SU-DHL-6 (cell line): ENCODE data around the gene PILRB.
"Not testable (repeated sequence)": the region's sequence is repeated elsewhere in the genome, so short reads cannot be mapped to it uniquely, and the experiment has no call there.

ENCODE experiments used
- H2AFZ ChIP-seq: fragments of 200-600 bp; sonication (generic); 2 replicates; pipeline ENCODE4 v1.6.1; 2014; ENCODE audit warnings: low read depth, mild to moderate bottlenecking, moderate library complexity, mixed read lengths, antibody characterized with exemption, low read length; ENCODE audit not compliant: severe bottlenecking
- H3F3A ChIP-seq: fragments of 200-600 bp; shearing (Covaris generic); 2 replicates; pipeline ENCODE4 v1.6.0; 2016; ENCODE audit warnings: antibody characterized with exemption, mild to moderate bottlenecking; ENCODE audit not compliant: insufficient read depth
- H3K27ac ChIP-seq: fragments of 200-600 bp; sonication (generic); 2 replicates; pipeline ENCODE4 v1.5.1; 2016; ENCODE audit warnings: low read depth, mild to moderate bottlenecking, low read length, moderate library complexity, mixed read lengths
- H3K27me3 ChIP-seq: fragments of 200-600 bp; sonication (generic), shearing (Covaris generic); 2 replicates; pipeline ENCODE4 v1.6.0; 2014; ENCODE audit warnings: mild to moderate bottlenecking, low read length
- H3K36me3 ChIP-seq: fragments of 200-600 bp; sonication (generic); 2 replicates; pipeline ENCODE4 v1.6.1; 2014; ENCODE audit warnings: mild to moderate bottlenecking, low read length, mixed read lengths
- H3K4me2 ChIP-seq: fragments of 300-600, 200-600 bp; shearing (Covaris generic), sonication (generic); 2 replicates; pipeline ENCODE4 v1.6.0; 2014; ENCODE audit warnings: low read length, low read depth, mild to moderate bottlenecking; ENCODE audit not compliant: poor library complexity, severe bottlenecking
- H3K4me3 ChIP-seq: fragments of 200-600 bp; sonication (generic); 2 replicates; pipeline ENCODE4 v1.5.1; 2014; ENCODE audit warnings: antibody characterized with exemption, low read length, mild to moderate bottlenecking, mixed read lengths; ENCODE audit not compliant: insufficient read depth, poor library complexity, severe bottlenecking
- H3K79me2 ChIP-seq: fragments of 200-600 bp; sonication (generic); 2 replicates; pipeline ENCODE4 v1.6.1; 2014; ENCODE audit warnings: mild to moderate bottlenecking, low read length, moderate library complexity; ENCODE audit not compliant: insufficient read depth
- H3K9ac ChIP-seq: fragments of 200-600 bp; sonication (generic); 2 replicates; pipeline ENCODE4 v1.7.0; 2014; ENCODE audit warnings: mild to moderate bottlenecking, low read length
- H3K9me2 ChIP-seq: fragments of 200-600 bp; sonication (generic); replicated peaks from 2 replicates; pipeline ENCODE4 v1.6.1; 2014; ENCODE audit warnings: low read length; ENCODE audit not compliant: insufficient read depth
- H3K9me3 ChIP-seq: fragments of 200-600 bp; sonication (generic); 2 replicates; pipeline ENCODE4 v1.6.1; 2014; ENCODE audit warnings: low read length, mixed read lengths; ENCODE audit not compliant: insufficient read depth
- H4K20me1 ChIP-seq: fragments of 200-600 bp; sonication (generic); 2 replicates; pipeline ENCODE4 v1.6.1; 2014; ENCODE audit warnings: low read depth, mild to moderate bottlenecking, antibody characterized with exemption, low read length, moderate library complexity, mixed read lengths
- EZH2phosphoT487 ChIP-seq: fragments of 200-600 bp; sonication (generic), shearing (Covaris generic); conservative IDR thresholded peaks from 2 replicates; pipeline ENCODE4 v1.6.1; 2018; ENCODE audit warnings: mild to moderate bottlenecking, antibody characterized with exemption, low read length, moderate library complexity, mixed read lengths
- TF ChIP-seq, protein P1 (sequence below): fragments of 200-600 bp; sonication (generic); IDR thresholded peaks from one replicate; pipeline ENCODE4 v1.5.1; 2017; ENCODE audit warnings: antibody characterized with exemption, mild to moderate bottlenecking, low read length, moderate library complexity; ENCODE audit not compliant: insufficient read depth, poor library complexity, severe bottlenecking

Gene PILRB

GRCh38 chr7:100376066-100376465 lies 18.1 kb downstream of the PILRB start:
- no peak overlapping the region for H3K9ac ChIP-seq
- no peak overlapping the region for H3K4me2 ChIP-seq
- no peaks in the 10 kb centered on the region for H3K36me3 ChIP-seq
- no peak overlapping the region for H3K27ac ChIP-seq
- no peaks in the 10 kb centered on the region for H3K9me2 ChIP-seq
- no peak overlapping the region for H2AFZ ChIP-seq
- no peaks in the 10 kb centered on the region for H3K79me2 ChIP-seq
- TF ChIP-seq EZH2phosphoT487 = no peak
- TF ChIP-seq, protein P1, sequence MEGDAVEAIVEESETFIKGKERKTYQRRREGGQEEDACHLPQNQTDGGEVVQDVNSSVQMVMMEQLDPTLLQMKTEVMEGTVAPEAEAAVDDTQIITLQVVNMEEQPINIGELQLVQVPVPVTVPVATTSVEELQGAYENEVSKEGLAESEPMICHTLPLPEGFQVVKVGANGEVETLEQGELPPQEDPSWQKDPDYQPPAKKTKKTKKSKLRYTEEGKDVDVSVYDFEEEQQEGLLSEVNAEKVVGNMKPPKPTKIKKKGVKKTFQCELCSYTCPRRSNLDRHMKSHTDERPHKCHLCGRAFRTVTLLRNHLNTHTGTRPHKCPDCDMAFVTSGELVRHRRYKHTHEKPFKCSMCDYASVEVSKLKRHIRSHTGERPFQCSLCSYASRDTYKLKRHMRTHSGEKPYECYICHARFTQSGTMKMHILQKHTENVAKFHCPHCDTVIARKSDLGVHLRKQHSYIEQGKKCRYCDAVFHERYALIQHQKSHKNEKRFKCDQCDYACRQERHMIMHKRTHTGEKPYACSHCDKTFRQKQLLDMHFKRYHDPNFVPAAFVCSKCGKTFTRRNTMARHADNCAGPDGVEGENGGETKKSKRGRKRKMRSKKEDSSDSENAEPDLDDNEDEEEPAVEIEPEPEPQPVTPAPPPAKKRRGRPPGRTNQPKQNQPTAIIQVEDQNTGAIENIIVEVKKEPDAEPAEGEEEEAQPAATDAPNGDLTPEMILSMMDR = no peak
- H3F3A ChIP-seq = peaks cover 2% of the 10 kb centered on the region; the same call in 1 of the 2 replicates
- H4K20me1 ChIP-seq = no peaks in the 10 kb centered on the region
- no peaks in the 10 kb centered on the region for H3K9me3 ChIP-seq
- no peaks in the 10 kb centered on the region for H3K27me3 ChIP-seq
- H3K4me3 ChIP-seq = no peak overlapping the region

DNA sequence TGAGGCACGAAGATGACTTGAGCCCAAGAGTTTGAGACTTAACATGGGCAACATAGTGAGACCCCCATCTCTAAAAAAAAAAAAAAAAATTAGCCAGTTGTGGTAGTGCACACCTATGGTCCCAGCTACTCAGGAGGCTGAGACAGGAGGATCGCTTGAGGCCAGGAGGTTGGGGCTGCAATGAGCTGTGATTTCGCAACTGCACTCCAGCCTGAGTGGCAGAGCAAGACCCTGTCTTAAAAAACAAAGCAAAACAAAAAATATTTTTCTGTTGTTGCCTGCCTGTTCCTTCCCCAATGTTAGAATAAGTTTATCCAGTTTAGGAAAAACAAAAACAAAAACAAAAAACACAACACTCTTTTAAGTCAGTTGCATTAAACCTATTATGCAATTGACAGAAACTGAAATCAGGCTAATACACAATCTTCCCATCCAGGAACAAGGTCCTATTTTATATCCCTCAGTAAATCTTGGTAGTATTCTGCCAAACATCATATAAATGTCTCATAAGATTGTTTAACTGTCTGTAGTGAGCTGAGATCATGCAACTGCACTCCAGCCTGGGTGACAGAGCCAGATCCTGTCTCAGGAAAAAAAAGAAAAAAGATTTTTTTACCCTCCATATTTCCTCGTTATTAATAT lies 20.3 kb downstream of the PILRB start:
- Histone ChIP-seq H3K27me3 (no peaks in the 10 kb centered on the region), H3K27ac (no peak overlapping the region), H3K9me2 (no peaks in the 10 kb centered on the region), H3K4me3 (no peak overlapping the region), H3K9ac (no peak overlapping the region), H4K20me1 (no peaks in the 10 kb centered on the region), H3K79me2 (no peaks in the 10 kb centered on the region), H3K9me3 (no peaks in the 10 kb centered on the region), H3K36me3 (no peaks in the 10 kb centered on the region), H2AFZ (no peak overlapping the region), H3K4me2 (no peak overlapping the region), H3F3A (no peaks in the 10 kb centered on the region)
- TF ChIP-seq EZH2phosphoT487 = no peak
- TF ChIP-seq, protein P1 = no peak

GRCh38 chr7:100380196-100380595 lies 22.3 kb downstream of the PILRB start:
- H3K27me3 ChIP-seq = no peaks in the 10 kb centered on the region
- no peak overlapping the region for H2AFZ ChIP-seq
- TF ChIP-seq, protein P1 = no peak
- no peak for TF ChIP-seq EZH2phosphoT487
- H3K9ac ChIP-seq = no peak overlapping the region
- no peak overlapping the region for H3K27ac ChIP-seq
- H4K20me1 ChIP-seq = no peaks in the 10 kb centered on the region
- H3K79me2 ChIP-seq = no peaks in the 10 kb centered on the region
- H3K4me2 ChIP-seq = no peak overlapping the region
- no peaks in the 10 kb centered on the region for H3K9me3 ChIP-seq
- no peaks in the 10 kb centered on the region for H3K9me2 ChIP-seq
- no peak overlapping the region for H3K4me3 ChIP-seq
- H3K36me3 ChIP-seq = no peaks in the 10 kb centered on the region
- no peaks in the 10 kb centered on the region for H3F3A ChIP-seq

GRCh38 chr7:100381531-100382233 lies 23.8 kb downstream of the PILRB start:
- not testable (repeated sequence) for H3K9me3 ChIP-seq, H3K27ac ChIP-seq, H4K20me1 ChIP-seq, H3F3A ChIP-seq, H3K4me3 ChIP-seq, H2AFZ ChIP-seq, H3K9ac ChIP-seq, H3K27me3 ChIP-seq, H3K36me3 ChIP-seq, H3K9me2 ChIP-seq, H3K4me2 ChIP-seq, H3K79me2 ChIP-seq

GRCh38 chr7:100382234-100382853 lies 24.4 kb downstream of the PILRB start:
- H3K9ac ChIP-seq, H3K9me3 ChIP-seq, H3K4me3 ChIP-seq, H3K36me3 ChIP-seq, H3K27me3 ChIP-seq, H3F3A ChIP-seq, H4K20me1 ChIP-seq, H3K9me2 ChIP-seq, H3K4me2 ChIP-seq, H3K79me2 ChIP-seq, H2AFZ ChIP-seq, H3K27ac ChIP-seq: not testable (repeated sequence)
